H1 (cell line): ENCODE measurements around the gene ZBTB46. TPM values are rescaled to one million over a fixed set of nuclear protein-coding genes. Genes with fewer than 3 reads are reported as not detected.
A peak's percentile ranks its signal among the peaks of the same experiment; 100 is the strongest.

ENCODE experiments used
- CTCF ChIA-PET: fragments of 300-600 bp; sonication (Branson Sonifier 250); formaldehyde crosslinking; loops from one replicate; lab custom pipeline; 2021; ENCODE audit not compliant: partially characterized antibody; lab: Charles Lee
- POLR2A ChIA-PET: fragments of 300-600 bp; sonication (Branson Sonifier 250); formaldehyde crosslinking; loops from one replicate; lab custom pipeline; 2021; ENCODE audit warnings: inconsistent platforms; ENCODE audit not compliant: partially characterized antibody; lab: Charles Lee
- DNase-seq, 2 experiments: peaks; one replicate each; pipeline versions ENCODE4 v3.0.0 to v3.0.0-alpha.2; 2010 to 2022; ENCODE audit warnings: low spot score in 2 of 2, low read depth in 1 of 2, mixed read lengths in 1 of 2
- FAIRE-seq: peaks from 2 replicates; lab custom pipeline; 2011; peaks lifted over from hg19 to GRCh38; lab: Jason Lieb, UNC
- H2AFZ ChIP-seq: 2 replicates; pipeline ENCODE4 v1.8.1; 2012; ENCODE audit warnings: low read length, inconsistent platforms
- H2AK5ac ChIP-seq: 2 replicates; pipeline ENCODE4 v1.6.1; 2013; ENCODE audit warnings: low read depth, low read length
- H2BK120ac ChIP-seq: replicated peaks from 2 replicates; pipeline ENCODE3; 2013; ENCODE audit warnings: low read depth, low read length, inconsistent platforms
- H2BK12ac ChIP-seq: 2 replicates; pipeline ENCODE4 v1.6.1; 2013; ENCODE audit warnings: low read depth, low read length
- H2BK15ac ChIP-seq: 2 replicates; pipeline ENCODE4 v1.6.1; 2013; ENCODE audit warnings: low read length
- H2BK20ac ChIP-seq: 2 replicates; pipeline ENCODE4 v1.6.1; 2013; ENCODE audit warnings: low read length
- H2BK5ac ChIP-seq: 2 replicates; pipeline ENCODE4 v1.6.1; 2013; ENCODE audit warnings: low read depth, low read length
- H3K14ac ChIP-seq: 2 replicates; pipeline ENCODE4 v1.6.1; 2013; ENCODE audit warnings: inconsistent platforms; ENCODE audit not compliant: insufficient read length
- H3K18ac ChIP-seq: 2 replicates; pipeline ENCODE4 v1.6.1; 2013; ENCODE audit warnings: low read length; ENCODE audit errors: extremely low read depth
- H3K23ac ChIP-seq: 2 replicates; pipeline ENCODE4 v1.6.1; 2013; ENCODE audit warnings: inconsistent platforms; ENCODE audit not compliant: insufficient read length
- H3K23me2 ChIP-seq: 2 replicates; pipeline ENCODE4 v1.6.1; 2013; ENCODE audit warnings: low read depth, low read length
- H3K27ac ChIP-seq: 2 replicates; pipeline ENCODE4 v1.6.1; 2011; ENCODE audit warnings: low read depth, low read length, inconsistent platforms
- H3K27me3 ChIP-seq, 4 experiments: replicated peaks in 1 of 4; 1 replicate in 1 of 4; 2 replicates in 3 of 4; pipeline versions ENCODE4 v1.6.1 to v1.8.1; 2011 to 2013; ENCODE audit warnings: low read length in 3 of 4, mild to moderate bottlenecking in 3 of 4, inconsistent platforms in 2 of 4, mixed read lengths in 2 of 4, moderate library complexity in 1 of 4; ENCODE audit not compliant: control insufficient read depth in 3 of 4, insufficient read depth in 3 of 4; ENCODE audit errors: extremely low read depth in 1 of 4
- H3K36me3 ChIP-seq, 4 experiments: 2 replicates each; pipeline versions ENCODE4 v1.6.1 to v1.8.1; 2011 to 2013; ENCODE audit warnings: mild to moderate bottlenecking in 4 of 4, low read length in 3 of 4, moderate library complexity in 2 of 4, control low read depth in 1 of 4, inconsistent platforms in 1 of 4; ENCODE audit not compliant: insufficient read depth in 4 of 4, control insufficient read depth in 2 of 4
- H3K4ac ChIP-seq: replicated peaks from 2 replicates; pipeline ENCODE3; 2013; ENCODE audit warnings: low read length, low read depth, mixed read lengths, inconsistent platforms; ENCODE audit not compliant: insufficient read length
- H3K4me1 ChIP-seq, 4 experiments: replicated peaks in 1 of 4; 1 replicate in 1 of 4; 2 replicates in 3 of 4; pipeline versions ENCODE4 v1.6.1 to v1.8.1; 2011 to 2013; ENCODE audit warnings: low read length in 3 of 4, inconsistent platforms in 2 of 4, mixed read lengths in 1 of 4; ENCODE audit not compliant: insufficient read depth in 4 of 4, control insufficient read depth in 3 of 4
- H3K4me2 ChIP-seq, 2 experiments: 2 replicates each; pipeline versions ENCODE4 v1.6.1 to v1.8.1; 2011 to 2013; ENCODE audit warnings: low read depth in 2 of 2, low read length in 2 of 2, control low read depth in 1 of 2, inconsistent platforms in 1 of 2, mild to moderate bottlenecking in 1 of 2; ENCODE audit not compliant: insufficient read depth in 1 of 2
- H3K4me3 ChIP-seq, 4 experiments: fragments of 200-600, 300-600 bp in 1 of 4; sonication (generic), shearing (Covaris generic), sonication (Bioruptor Twin) in 1 of 4; 2 replicates each; pipeline versions ENCODE4 v1.5.1 to v1.8.1; 2011 to 2016; ENCODE audit warnings: low read length in 4 of 4, low read depth in 3 of 4, control low read depth in 2 of 4, inconsistent platforms in 2 of 4, mild to moderate bottlenecking in 2 of 4, mixed read lengths in 1 of 4, moderate library complexity in 1 of 4; ENCODE audit not compliant: insufficient read depth in 2 of 4; ENCODE audit errors: extremely low read depth in 1 of 4
- H3K56ac ChIP-seq: replicated peaks from 2 replicates; pipeline ENCODE3; 2013; ENCODE audit warnings: low read depth, mild to moderate bottlenecking, mixed read lengths, low read length, inconsistent platforms; ENCODE audit not compliant: insufficient read length
- H3K79me1 ChIP-seq: 2 replicates; pipeline ENCODE4 v1.6.1; 2013; ENCODE audit warnings: low read depth, low read length, control low read depth
- H3K79me2 ChIP-seq, 2 experiments: 2 replicates each; pipeline versions ENCODE4 v1.6.1 to v1.8.1; 2012 to 2013; ENCODE audit warnings: low read length in 2 of 2, mild to moderate bottlenecking in 2 of 2, inconsistent platforms in 1 of 2; ENCODE audit not compliant: insufficient read depth in 2 of 2, control insufficient read depth in 1 of 2
- H3K9ac ChIP-seq, 4 experiments: replicated peaks in 1 of 4; 1 replicate in 1 of 4; 2 replicates in 3 of 4; pipeline versions ENCODE4 v1.6.1 to v1.8.1; 2011 to 2013; ENCODE audit warnings: low read depth in 3 of 4, low read length in 3 of 4, control low read depth in 2 of 4, mild to moderate bottlenecking in 2 of 4, moderate library complexity in 2 of 4, inconsistent platforms in 1 of 4; ENCODE audit errors: extremely low read depth in 1 of 4
- H3K9me3 ChIP-seq, 2 experiments: 2 replicates each; pipeline versions ENCODE4 v1.6.1 to v1.8.1; 2012 to 2013; ENCODE audit warnings: mild to moderate bottlenecking in 2 of 2, moderate library complexity in 2 of 2, control low read depth in 1 of 2, inconsistent platforms in 1 of 2, low read depth in 1 of 2, low read length in 1 of 2, mixed read lengths in 1 of 2; ENCODE audit not compliant: insufficient read depth in 2 of 2
- H4K20me1 ChIP-seq, 2 experiments: replicated peaks in 1 of 2; 2 replicates each; pipeline versions ENCODE3 to v1.8.1; 2011 to 2013; ENCODE audit warnings: inconsistent platforms in 2 of 2, low read length in 2 of 2, mild to moderate bottlenecking in 1 of 2; ENCODE audit not compliant: insufficient read depth in 2 of 2, control insufficient read depth in 1 of 2
- H4K5ac ChIP-seq: 2 replicates; pipeline ENCODE4 v1.6.1; 2013; ENCODE audit warnings: low read length, low read depth, mixed read lengths, inconsistent platforms; ENCODE audit not compliant: insufficient read length
- H4K8ac ChIP-seq: 2 replicates; pipeline ENCODE4 v1.8.0; 2013; ENCODE audit warnings: mild to moderate bottlenecking, moderate library complexity, low read length, inconsistent platforms; ENCODE audit not compliant: insufficient read depth; ENCODE audit errors: extremely low read depth
- H4K91ac ChIP-seq: replicated peaks from 2 replicates; pipeline ENCODE3; 2013; ENCODE audit warnings: low read length, mixed read lengths, inconsistent platforms; ENCODE audit not compliant: insufficient read length
- BACH1 ChIP-seq: IDR thresholded peaks from 2 replicates; pipeline ENCODE4 v1.6.1; 2012; ENCODE audit warnings: low read length, improper control_type of control experiment
- EZH2 ChIP-seq: fragments of 200-600 bp; sonication (generic); IDR thresholded peaks from 2 replicates; pipeline ENCODE4 v1.7.1; 2012; ENCODE audit warnings: low read depth, mild to moderate bottlenecking, moderate library complexity, low read length, inconsistent platforms; ENCODE audit not compliant: severe bottlenecking
- GABPA ChIP-seq: IDR thresholded peaks from 2 replicates; pipeline ENCODE4 v1.6.1; 2011; ENCODE audit warnings: mild to moderate bottlenecking, low read length, moderate library complexity, borderline replicate concordance; ENCODE audit not compliant: insufficient read depth
- GTF2F1 ChIP-seq: IDR thresholded peaks from 2 replicates; pipeline ENCODE4 v1.6.1; 2012; ENCODE audit warnings: low read depth, low read length, improper control_type of control experiment, borderline replicate concordance
- HDAC6 ChIP-seq: IDR thresholded peaks from one replicate; pipeline ENCODE4 v1.7.1; 2012; ENCODE audit warnings: low read depth, mild to moderate bottlenecking, inconsistent platforms, low read length, moderate library complexity
- NANOG ChIP-seq: IDR thresholded peaks from 2 replicates; pipeline ENCODE4 v1.6.1; 2011; ENCODE audit warnings: low read length, low read depth, mild to moderate bottlenecking, inconsistent platforms; ENCODE audit not compliant: insufficient read depth, poor library complexity, severe bottlenecking
- NRF1 ChIP-seq: IDR thresholded peaks from 2 replicates; pipeline ENCODE4 v1.6.1; 2011; ENCODE audit warnings: mild to moderate bottlenecking, low read depth, low read length, improper control_type of control experiment
- POLR2AphosphoS5 ChIP-seq: IDR thresholded peaks from 2 replicates; pipeline ENCODE4 v1.6.1; 2011; ENCODE audit warnings: low read depth, low read length
- TEAD4 ChIP-seq: IDR thresholded peaks from 2 replicates; pipeline ENCODE4 v1.6.1; 2012; ENCODE audit warnings: low read depth, low read length, inconsistent platforms, mixed read lengths
- WGBS, 2 experiments: shearing (Covaris generic) in 1 of 2; methylation state at CpG; one replicate each; pipeline versions ENCODE4 v1.1.6 to v1.1.7; 2013 to 2015; ENCODE audit warnings: low lambda C conversion rate in 2 of 2, mixed read lengths in 2 of 2, inconsistent platforms in 1 of 2, low coverage in 1 of 2, missing lambda C conversion rate in 1 of 2; ENCODE audit not compliant: insufficient replicate concordance in 2 of 2, insufficient coverage in 1 of 2, insufficient read length in 1 of 2; ENCODE audit errors: extremely low coverage in 1 of 2, missing lambda C conversion rate in 1 of 2; 5-methylcytosine and 5-hydroxymethylcytosine counted together
- polyA plus RNA-seq, 7 experiments: library from polyadenylated mRNA; depleted of rRNA in 3 of 7; stranded (reverse) in 5 of 7; unstranded in 2 of 7; fragments of >200 nt in 5 of 7; fragments of 200-250 nt in 2 of 7; gene quantifications; 1 replicate in 5 of 7; 2 replicates in 1 of 7; 4 replicates in 1 of 7; pipeline versions ENCODE4 v1.2.1 to v1.2.3, GENCODE V29; 2011 to 2013; ENCODE audit warnings: missing spikeins in 2 of 7, mixed read lengths in 2 of 7
- total RNA-seq: library from RNA; stranded (reverse); fragmentation: NEBNext Ultra II Directional; extraction: Animal tissue kit (Norgen Biotek cat#: 25700); gene quantifications from 2 replicates; pipeline ENCODE4 v1.2.1, GENCODE V29; 2021
- TF ChIP-seq, protein P1 (sequence below), 3 experiments: IDR thresholded peaks; 1 replicate in 2 of 3; 2 replicates in 1 of 3; pipeline versions ENCODE4 v1.5.1 to v1.6.1; 2011; ENCODE audit warnings: low read length in 3 of 3, mild to moderate bottlenecking in 3 of 3, inconsistent platforms in 2 of 3, low read depth in 1 of 3, moderate library complexity in 1 of 3; ENCODE audit not compliant: insufficient read depth in 1 of 3; ENCODE audit errors: control extremely low read depth in 1 of 3

The ZBTB46 gene
- total and polyA plus RNA-seq, 2 of the 8 experiments (the other 6 are each of a cell fraction or from before 2014, with no cell fraction given) = 6.4 to 22.4 TPM

DNA sequence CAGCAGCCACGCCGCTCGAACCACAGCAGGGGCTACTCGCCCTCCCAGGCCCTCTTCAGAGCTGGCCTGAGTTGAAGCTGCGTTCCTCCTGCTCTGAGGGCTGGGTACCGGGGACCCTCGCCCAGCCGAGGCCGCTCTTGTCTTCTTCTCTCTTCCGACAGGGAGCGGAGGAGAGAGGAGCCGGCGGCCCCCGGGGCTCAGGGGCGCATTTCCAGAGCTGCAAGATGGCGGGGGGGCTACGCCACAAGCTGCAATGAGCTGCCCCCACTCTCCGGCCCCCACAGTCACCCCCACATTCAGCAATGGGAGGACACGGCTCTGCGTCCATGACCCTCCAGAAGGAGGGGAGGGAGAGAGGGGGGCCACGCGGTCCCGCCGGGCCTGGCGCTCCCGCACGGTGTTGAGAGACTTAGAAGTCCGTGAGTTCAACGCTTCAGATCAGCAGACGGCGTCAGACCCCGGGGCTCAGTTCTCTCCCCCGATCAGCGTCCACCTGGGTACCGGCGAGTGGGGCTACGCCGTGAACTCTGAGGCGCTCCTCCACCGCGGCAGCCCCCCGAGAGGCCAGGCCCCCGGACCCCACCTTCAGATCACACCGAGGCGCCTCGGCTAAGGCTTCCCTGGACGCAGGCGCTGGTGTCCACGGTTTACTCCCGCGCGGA lies 59.9 kb downstream of the ZBTB46 start:
- no peak overlapping the region for H4K91ac ChIP-seq
- peaks cover 0 to 9% (median 6%) of the 10 kb centered on the region in 4 experiments; a peak in 5 of 7 replicates for H3K4me1 ChIP-seq
- H2BK5ac ChIP-seq = no peak overlapping the region
- H2AK5ac ChIP-seq = no peak overlapping the region
- CTCF ChIA-PET = interaction anchor here (0.6 to 10.7 kb wide), 3 partner anchors 18 to 138 kb away, joined by 4 to 191 read pairs (median 6); no protein-coding TSS in a partner anchor
- H3K4me2 ChIP-seq = no peak overlapping the region
- no peak overlapping the region for H2BK15ac ChIP-seq
- WGBS, 2 experiments = 95% methylated on average over 43 of the region's 52 CpGs; no CpG with 5 or more reads in 1 of the 2 experiments
- POLR2A ChIA-PET = no interaction called here
- H3K4ac ChIP-seq = no peak overlapping the region
- no peak overlapping the region for H3K18ac ChIP-seq
- H3K23ac ChIP-seq = no peak overlapping the region
- no peak overlapping the region for H3K14ac ChIP-seq
- H3K56ac ChIP-seq = no peak overlapping the region
- no peaks in the 10 kb centered on the region for H3K27me3 ChIP-seq
- H2AFZ ChIP-seq = no peak overlapping the region
- no peak overlapping the region for H2BK20ac ChIP-seq
- H3K79me1 ChIP-seq = peaks cover 4% of the 10 kb centered on the region; the same call in 1 of the 2 replicates
- H2BK120ac ChIP-seq = no peak overlapping the region
- H3K27ac ChIP-seq = no peak overlapping the region
- peaks cover 7% of the 10 kb centered on the region; the same call in 1 of the 2 replicates for H3K23me2 ChIP-seq
- H4K5ac ChIP-seq = no peak overlapping the region
- no peak overlapping the region for H3K4me3 ChIP-seq
- FAIRE-seq (no peak), DNase-seq (no peak)
- peak overlapping the region; percentile 51; the same call in 1 of the 2 replicates for H4K8ac ChIP-seq
- no peaks in the 10 kb centered on the region for H3K9me3 ChIP-seq
- peaks cover 0 to 4% (median 0%) of the 10 kb centered on the region in 4 experiments; a peak in 2 of 8 replicates for H3K36me3 ChIP-seq
- no peak overlapping the region for H3K9ac ChIP-seq
- no peak overlapping the region for H2BK12ac ChIP-seq
- peaks cover 2 to 9% of the 10 kb centered on the region in 2 experiments for H4K20me1 ChIP-seq
- peaks cover 0 to 4% of the 10 kb centered on the region in 2 experiments; a peak in 1 of 4 replicates for H3K79me2 ChIP-seq
- TF ChIP-seq NRF1 (no peak), HDAC6 (no peak), TEAD4 (no peak), EZH2 (no peak), POLR2AphosphoS5 (no peak), NANOG (no peak), BACH1 (no peak), GABPA (no peak), GTF2F1 (no peak)
- TF ChIP-seq, protein P1, sequence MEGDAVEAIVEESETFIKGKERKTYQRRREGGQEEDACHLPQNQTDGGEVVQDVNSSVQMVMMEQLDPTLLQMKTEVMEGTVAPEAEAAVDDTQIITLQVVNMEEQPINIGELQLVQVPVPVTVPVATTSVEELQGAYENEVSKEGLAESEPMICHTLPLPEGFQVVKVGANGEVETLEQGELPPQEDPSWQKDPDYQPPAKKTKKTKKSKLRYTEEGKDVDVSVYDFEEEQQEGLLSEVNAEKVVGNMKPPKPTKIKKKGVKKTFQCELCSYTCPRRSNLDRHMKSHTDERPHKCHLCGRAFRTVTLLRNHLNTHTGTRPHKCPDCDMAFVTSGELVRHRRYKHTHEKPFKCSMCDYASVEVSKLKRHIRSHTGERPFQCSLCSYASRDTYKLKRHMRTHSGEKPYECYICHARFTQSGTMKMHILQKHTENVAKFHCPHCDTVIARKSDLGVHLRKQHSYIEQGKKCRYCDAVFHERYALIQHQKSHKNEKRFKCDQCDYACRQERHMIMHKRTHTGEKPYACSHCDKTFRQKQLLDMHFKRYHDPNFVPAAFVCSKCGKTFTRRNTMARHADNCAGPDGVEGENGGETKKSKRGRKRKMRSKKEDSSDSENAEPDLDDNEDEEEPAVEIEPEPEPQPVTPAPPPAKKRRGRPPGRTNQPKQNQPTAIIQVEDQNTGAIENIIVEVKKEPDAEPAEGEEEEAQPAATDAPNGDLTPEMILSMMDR (IDR thresholded peaks at IDR 0.05; ENCODE audit: control extremely low read depth in 1 of 3, insufficient read depth in 1 of 3, low read depth in 1 of 3, low read length in 3 of 3) = no peak
